A549 treated with Hydrocortisone at 1 μM for 4 hours (cell line): Measurements from ENCODE around the gene TMEM176A. TPM values are rescaled to one million over a fixed set of nuclear protein-coding genes. Genes with fewer than 3 reads are reported as not detected.

Experiments used
- total RNA-seq: library from RNA; stranded (reverse); fragments of 200-300 nt; extraction: Qiagen RNA extraction; gene quantifications from 5 replicates; pipeline ENCODE4 v1.2.3, GENCODE V29; 2022

TMEM176A gene
- total RNA-seq, result not detected in 5 replicates

GRCh38 chr7:150800581-150801241 is at the start of gene TMEM176A:
TSS of gene TMEM176A (plus strand) at chr7:150800769. CDS start at chr7:150801551, 782 bp downstream.

GRCh38 chr7:150799741-150800580 is 608 bp upstream of the TMEM176A start, which contains the start of gene TMEM176B:
TSS of gene TMEM176B (minus strand) at chr7:150800364. CDS start at chr7:150796569, 3,795 bp downstream.

GRCh38 chr7:150852371-150852905 is 51.9 kb downstream of the TMEM176A start, which contains the start of gene AOC1:
TSS of gene AOC1 (plus strand) at chr7:150852517. CDS start at chr7:150856471, 3,954 bp downstream.

Other genes with a start within 250 kb of the TMEM176A start
- gene GIMAP4, start 233.4 kb upstream of the TMEM176A start, total RNA-seq, result not detected in 5 replicates
- gene GIMAP6, start 168.4 kb upstream of the TMEM176A start, total RNA-seq, result not detected in 5 replicates
- gene GIMAP2, start 115.1 kb upstream of the TMEM176A start, total RNA-seq, result 0.08 to 0.15 TPM (median 0.09 TPM) in 3 of 5 replicates, not detected in the others
- not detected in 5 replicates for gene GIMAP1, start 84.2 kb upstream of the TMEM176A start, total RNA-seq
- not detected in 5 replicates for gene GIMAP5, start 63.4 kb upstream of the TMEM176A start, total RNA-seq
- gene TMEM176B, start 405 bp upstream of the TMEM176A start, total RNA-seq, result 0.10 to 0.17 TPM (median 0.13 TPM) in 3 of 5 replicates, not detected in the others
- gene AOC1, start 51.7 kb downstream of the TMEM176A start, total RNA-seq, result 0.06 to 0.10 TPM in 2 of 5 replicates, not detected in the others
- gene KCNH2, start 177.6 kb downstream of the TMEM176A start, total RNA-seq, result 2.9 to 3.6 TPM (median 3.3 TPM) in 5 replicates
- 0.33 to 0.51 TPM (median 0.38 TPM) in 5 replicates for gene NOS3, start 190.2 kb downstream of the TMEM176A start, total RNA-seq
- gene ATG9B, start 223.7 kb downstream of the TMEM176A start, total RNA-seq, result 0.34 to 1.1 TPM (median 0.70 TPM) in 5 replicates
- gene ABCB8, start 227.7 kb downstream of the TMEM176A start, total RNA-seq, result 40.2 to 49.4 TPM (median 46.1 TPM) in 5 replicates
- 6.0 to 10.8 TPM (median 9.5 TPM) in 5 replicates for gene ASIC3, start 247.8 kb downstream of the TMEM176A start, total RNA-seq